RPMI7951 (cell line): ENCODE data around the gene TRIM6. TPM values are rescaled to one million over a fixed set of nuclear protein-coding genes. Genes with fewer than 3 reads are reported as not detected.
"Not testable (repeated sequence)": the region's sequence is repeated elsewhere in the genome, so short reads cannot be mapped to it uniquely, and the experiment has no call there.

ENCODE experiments used
- DNase-seq: peaks from one replicate; pipeline ENCODE4 v3.0.0-alpha.2; 2012; ENCODE audit warnings: low read depth
- total RNA-seq: library from RNA; depleted of rRNA; stranded (reverse); fragments of >200 nt; shearing (Covaris generic); gene quantifications from 2 replicates; pipeline ENCODE4 v1.2.3, GENCODE V29; 2014; rRNA removed

The TRIM6 gene, protein sequence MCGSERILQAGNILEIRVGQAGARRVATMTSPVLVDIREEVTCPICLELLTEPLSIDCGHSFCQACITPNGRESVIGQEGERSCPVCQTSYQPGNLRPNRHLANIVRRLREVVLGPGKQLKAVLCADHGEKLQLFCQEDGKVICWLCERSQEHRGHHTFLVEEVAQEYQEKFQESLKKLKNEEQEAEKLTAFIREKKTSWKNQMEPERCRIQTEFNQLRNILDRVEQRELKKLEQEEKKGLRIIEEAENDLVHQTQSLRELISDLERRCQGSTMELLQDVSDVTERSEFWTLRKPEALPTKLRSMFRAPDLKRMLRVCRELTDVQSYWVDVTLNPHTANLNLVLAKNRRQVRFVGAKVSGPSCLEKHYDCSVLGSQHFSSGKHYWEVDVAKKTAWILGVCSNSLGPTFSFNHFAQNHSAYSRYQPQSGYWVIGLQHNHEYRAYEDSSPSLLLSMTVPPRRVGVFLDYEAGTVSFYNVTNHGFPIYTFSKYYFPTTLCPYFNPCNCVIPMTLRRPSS
- total RNA-seq: 2.3 and 3.1 TPM in 2 replicates

DNA sequence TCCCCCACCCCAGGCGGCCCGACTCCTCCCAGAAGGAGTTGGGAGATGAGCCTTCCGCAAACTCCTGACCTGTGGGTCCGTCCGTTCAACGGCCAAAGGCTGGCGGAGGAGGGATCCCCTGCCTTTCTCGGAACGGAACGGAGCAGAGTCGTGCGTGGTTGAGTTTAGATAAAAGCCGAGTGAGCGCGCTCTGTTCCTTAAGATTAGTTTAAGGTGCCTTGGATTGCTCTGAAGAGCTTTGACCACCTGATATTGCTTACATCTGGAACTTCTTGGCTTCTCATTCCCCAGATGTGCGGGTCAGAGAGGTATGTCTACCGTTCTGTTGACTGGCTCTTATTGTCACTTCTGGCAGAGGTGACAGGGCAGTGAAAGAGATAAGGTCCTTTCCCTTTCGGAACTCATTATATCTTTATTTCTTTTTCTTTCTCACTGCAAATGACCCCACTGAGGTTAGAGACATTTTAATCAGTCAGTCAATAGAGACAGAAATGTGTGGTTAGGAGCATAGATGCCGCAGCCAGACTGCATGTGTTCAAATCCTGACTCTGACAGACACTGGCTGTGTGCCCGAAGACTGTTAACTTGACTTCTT, at the start of gene TRIM6:
TRIM6 (plus strand) TSS at position 31 of the 595 bp plus-strand sequence; CDS start at position 292, 261 bp downstream.
- peak; percentile 54 for DNase-seq

DNA sequence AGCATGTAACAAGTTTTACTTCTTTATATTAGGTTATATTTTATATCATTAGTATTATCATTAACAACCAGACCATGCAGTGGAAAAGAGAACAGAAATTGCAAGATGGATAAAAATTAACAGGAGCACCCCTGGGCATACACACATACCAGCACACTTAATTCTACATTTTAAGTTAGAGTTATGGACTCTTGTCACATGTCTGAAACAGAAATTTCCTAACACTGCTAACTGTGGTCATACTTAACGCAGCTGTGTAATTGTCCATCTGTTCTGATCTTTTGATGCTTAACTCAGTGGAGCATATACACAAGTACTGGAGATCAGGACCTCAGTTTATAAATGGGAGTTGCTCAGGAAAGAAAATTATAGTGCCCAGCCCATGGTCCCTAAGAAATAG, 48.5 kb upstream of the TRIM6 start:
- no peak for DNase-seq

DNA sequence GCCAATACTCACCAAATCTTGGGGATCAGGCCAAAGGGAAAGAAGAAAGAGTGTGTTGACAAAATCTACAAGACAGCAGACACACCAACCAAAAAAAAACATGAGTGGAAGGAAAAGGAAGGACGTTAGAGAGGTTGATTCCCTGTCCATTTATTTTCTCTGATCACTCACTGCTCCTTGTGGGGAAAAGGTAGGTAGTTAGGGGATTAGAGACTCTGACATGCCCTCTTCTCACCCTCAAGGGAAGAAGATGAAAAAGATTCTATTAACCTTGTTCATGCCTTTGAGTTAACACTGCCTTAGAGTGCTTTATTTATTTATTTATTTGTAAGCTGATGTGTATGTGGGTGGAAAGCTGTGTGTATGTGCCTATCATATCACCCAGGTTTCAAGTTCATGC, 48.0 kb upstream of the TRIM6 start, which contains the start of gene OR52H1:
OR52H1 (minus strand) TSS at position 101 of the 400 bp plus-strand sequence. CDS start 3,035 bp downstream, outside the sequence.
- no peak for DNase-seq

DNA sequence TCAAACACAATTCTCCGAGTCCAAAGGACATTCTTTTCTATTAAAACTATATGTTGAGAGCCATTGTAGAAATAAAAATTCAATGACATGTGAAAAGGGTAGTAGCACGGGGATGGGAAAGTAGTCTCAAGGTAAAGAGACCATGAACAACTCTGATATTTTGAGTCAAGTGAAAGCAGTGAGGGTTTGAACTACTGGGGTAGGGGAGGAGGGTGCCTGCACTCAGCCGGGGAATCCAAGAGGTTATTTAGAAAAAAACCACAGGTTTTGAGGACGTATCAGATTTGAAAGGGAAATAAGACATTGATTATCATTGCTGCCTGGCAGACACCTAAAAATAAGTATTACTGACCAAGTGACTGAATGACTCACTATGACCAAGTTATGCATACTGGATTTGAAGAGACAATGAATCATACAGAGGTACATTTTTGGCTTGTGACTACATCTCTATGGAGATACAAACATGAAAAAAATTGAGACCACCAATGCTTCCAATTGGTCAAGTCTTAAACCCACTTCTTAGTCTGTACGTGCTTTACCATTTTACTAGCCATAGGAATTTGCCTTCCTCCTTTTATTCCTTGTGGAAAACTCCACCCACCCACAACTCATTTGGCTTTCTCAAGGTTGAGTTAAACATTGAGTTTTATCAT, 45.9 kb upstream of the TRIM6 start:
- peak; percentile 52 for DNase-seq

DNA sequence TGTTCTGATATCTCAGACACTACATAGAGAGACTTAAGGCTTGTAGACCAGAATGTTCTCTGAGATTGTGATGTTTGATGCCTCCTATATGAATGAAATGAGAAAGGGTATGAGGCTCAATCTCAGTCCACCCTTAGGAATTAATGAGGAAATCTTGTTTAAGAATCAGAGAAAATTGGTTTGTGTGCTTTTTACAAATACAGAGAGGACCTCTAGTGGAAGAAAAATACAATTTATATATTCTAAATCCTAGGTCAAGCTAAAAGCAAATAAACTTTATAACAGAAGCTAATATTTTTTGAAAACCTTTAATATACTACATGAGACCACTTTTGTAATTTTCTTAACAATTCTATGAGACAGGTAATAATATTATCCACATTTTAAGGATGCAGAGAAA, 43.1 kb upstream of the TRIM6 start:
- no peak for DNase-seq

DNA sequence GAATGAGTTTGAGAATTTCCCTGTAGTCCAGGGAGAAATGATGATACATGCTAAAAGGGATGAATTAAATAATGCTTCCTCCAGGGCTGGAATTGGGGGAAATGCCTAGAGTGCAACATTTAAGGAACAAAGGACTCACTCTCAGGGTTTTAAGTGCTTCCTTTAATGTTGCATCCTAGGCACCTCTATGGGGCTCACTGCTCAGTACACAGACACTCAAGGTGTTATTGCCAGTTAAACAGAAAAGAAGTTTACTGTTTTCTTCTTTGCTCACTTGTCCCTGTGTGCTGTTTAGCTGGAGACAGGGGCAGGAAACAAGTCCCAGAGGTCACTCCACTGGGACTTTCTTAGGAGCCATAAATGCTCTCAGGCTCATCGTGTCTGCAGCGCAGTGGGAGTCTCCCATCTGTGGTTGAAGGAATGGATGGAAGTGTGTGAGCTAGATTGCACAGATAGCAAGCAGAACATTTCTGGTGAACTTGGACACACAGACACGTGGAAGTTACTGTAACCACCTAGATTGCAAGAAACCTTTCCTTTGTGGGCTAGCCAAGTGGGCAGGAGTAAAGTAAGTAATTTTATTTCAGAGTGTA, 39.7 kb upstream of the TRIM6 start:
- no peak for DNase-seq

DNA sequence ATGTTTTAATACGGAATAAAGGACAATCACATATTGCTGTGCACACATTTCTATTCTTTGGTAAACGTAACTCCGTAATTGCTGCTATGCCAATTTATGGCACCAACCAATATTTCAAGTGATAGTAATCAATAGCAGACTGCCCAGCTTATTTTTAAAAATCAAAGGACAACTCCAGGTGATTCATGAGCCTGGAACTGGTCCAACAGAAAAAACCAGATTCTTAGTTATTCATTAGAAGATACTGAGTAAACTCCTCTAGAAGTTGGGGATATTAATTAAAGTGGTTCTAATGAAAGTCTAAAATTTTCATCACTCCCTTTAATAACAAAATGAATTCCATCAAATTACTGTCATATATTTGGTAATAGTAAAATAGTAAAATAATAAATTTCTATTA, 38.7 kb upstream of the TRIM6 start:
- no peak for DNase-seq

DNA sequence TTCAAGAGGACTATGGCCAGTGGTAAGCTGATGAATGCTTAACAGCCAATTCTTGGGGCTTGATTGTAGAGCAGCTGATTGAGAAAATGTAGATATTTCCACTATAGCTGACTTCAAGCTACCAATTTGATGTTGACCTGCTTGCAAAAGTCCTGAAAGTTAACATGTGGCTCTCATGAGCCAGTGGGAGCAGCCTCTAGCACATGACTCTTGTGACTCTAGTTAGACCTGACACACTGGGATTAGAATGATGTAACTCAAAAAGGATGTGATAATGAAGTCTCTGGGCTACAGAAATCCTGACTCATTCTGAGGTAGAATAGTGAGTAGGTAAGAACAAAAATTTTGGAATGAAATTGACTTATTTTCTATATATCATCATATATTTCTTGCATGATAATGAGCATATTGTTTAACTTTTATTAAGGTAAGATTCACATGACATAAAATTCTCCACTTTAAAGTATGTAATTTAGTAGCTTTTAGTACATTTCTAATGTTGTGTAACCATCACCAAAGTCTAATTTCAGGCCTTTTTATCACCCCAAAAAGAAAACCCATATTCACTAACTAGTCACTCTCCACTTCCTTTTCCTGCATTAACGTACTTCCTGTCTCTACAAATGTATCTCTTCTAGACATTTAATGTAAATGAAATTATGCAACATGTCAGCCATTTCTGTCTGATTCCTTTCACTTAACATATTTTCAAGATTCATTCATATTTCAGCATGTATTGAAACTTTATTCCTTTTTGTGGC, 32.0 kb upstream of the TRIM6 start:
- DNase-seq: no peak

DNA sequence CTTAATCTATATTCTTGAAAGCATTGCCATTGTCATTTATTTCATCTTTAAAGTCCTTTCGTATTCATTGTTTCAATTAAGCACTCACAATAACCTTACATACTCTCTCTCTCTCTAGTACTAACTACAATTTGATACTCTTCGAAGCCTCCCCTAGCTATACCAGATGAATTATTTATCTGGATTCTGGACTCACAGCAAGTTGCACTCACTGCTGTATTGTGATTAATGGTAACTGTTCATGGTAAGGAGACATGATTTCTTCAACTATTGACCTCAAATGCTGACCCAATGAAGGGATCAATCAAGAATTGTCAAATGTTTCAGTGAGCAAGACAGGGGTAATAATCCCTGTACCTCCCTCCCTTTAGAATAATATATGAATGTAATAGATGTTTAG, 21.8 kb upstream of the TRIM6 start:
- no peak for DNase-seq

DNA sequence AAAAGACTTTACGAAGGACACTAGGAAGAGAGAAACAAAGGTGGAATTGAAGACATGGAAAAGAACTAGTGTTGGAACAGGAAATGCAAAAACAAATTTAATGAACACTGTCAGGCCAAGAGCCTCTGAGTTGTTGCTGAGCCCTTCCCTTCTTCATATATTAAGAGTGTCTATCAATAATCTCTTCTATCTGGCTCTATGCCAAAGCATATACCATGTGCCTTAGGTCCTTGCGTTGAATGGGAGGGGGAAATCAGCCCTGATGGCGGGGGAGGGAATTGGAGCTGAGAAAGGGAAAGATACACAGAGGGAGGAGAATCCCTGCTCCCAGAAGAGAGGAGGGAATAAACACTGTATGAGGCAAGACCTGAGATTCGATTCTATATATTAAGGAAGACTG, 21.3 kb upstream of the TRIM6 start:
- DNase-seq: no peak

DNA sequence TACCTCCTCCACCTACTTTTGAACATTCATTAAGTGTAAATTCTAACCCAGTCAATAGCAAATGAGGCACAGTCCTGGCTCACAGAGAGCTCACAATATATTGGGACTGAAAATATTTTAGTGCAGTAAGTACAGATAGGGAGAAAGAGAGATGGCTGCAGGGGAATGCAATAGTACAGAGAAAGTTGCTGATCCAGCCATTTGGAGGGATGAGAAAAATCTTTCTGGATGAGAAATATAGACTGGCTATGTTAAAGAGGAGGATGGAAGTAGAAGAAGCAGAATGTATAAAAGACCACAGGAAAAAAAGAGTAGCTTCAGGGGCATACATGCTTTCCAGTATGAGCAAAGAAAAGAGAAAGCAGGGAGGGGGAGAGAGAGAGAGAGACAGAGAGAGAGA, 19.3 kb upstream of the TRIM6 start:
- DNase-seq: no peak

DNA sequence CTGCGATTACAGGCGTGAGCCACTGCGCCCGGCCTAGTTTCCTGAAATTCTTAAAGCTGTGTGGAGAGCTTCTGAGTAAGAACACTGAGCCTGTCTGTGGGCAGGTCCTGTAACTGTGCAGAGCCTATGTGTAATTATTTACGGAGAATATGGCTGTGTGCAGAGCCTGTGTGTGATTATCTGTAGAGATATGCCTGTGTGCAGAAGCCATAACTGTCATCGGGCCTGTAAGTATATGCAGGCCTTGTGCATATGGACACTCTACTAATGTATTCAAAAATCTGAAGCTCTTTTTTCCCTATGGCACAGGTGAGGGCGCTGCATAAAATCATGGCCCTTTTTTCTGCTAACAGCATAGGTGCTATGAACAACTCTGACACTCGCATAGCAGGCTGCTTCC, 15.9 kb upstream of the TRIM6 start, which contains the start of gene OR52B6:
OR52B6 (plus strand) TSS at position 301 of the 400 bp plus-strand sequence; CDS start at position 301, 0 bp downstream.
- no peak for DNase-seq

DNA sequence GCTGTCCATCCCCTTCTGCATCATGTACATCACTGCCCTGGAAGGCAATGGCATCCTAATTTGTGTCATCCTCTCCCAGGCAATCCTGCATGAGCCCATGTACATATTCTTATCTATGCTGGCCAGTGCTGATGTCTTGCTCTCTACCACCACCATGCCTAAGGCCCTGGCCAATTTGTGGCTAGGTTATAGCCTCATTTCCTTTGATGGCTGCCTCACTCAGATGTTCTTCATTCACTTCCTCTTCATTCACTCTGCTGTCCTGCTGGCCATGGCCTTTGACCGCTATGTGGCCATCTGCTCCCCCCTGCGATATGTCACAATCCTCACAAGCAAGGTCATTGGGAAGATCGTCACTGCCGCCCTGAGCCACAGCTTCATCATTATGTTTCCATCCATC, 15.4 kb upstream of the TRIM6 start:
- no peak for DNase-seq

DNA sequence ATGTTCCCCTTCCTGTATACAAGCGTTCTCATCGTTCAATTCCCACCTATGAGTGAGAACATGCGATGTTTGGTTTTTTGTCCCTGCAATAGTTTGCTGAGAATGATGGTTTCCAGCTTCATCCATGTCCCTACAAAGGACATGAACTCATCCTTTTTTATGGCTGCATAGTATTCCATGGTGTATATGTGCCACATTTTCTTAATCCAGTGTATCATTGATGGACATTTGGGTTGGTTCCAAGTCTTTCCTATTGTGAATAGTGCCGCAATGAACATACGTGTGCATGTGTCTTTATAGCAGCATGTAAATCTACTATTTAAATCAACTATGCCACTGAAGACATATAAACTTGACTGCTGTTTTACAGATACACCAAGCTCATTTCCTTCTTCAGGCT, 12.0 kb upstream of the TRIM6 start:
- not testable (repeated sequence) for DNase-seq

DNA sequence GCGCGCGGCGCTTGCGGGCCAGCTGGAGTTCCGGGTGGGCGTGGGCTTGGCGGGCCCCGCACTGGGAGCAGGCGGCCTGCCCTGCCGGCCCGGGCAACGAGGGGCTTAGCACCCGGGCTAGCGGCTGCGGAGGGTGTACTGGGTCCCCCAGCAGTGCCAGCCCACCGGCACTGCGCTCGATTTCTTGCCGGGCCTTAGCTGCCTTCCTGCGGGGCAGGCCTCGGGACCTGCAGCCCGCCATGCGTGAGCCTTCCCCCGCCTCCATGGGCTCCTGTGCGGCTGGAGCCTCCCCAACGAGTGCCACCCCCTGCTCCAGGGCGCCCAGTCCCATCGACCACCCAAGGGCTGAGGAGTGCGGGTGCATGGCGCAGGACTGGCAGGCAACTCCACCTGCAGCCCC, 6.5 kb upstream of the TRIM6 start:
- DNase-seq: not testable (repeated sequence)

DNA sequence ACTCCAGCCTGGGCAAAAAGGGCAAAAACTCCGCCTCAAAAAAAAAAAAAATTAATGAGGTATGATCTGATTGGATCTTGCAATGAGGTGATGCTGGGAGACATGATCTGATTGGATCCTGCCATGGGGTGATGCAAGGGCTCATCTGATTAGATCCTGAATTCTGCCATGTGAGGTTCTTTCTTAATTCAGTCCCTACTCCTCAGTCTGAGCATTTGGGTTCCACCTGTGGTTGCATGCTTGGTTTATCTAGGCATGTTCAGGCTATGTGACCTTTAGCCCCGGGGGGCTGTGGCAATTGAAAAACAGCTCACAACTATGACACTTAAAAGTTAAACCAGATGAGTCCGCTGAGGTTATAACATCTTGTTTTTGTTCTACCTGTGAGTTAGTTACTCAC, 4.8 kb upstream of the TRIM6 start:
- DNase-seq: no peak

DNA sequence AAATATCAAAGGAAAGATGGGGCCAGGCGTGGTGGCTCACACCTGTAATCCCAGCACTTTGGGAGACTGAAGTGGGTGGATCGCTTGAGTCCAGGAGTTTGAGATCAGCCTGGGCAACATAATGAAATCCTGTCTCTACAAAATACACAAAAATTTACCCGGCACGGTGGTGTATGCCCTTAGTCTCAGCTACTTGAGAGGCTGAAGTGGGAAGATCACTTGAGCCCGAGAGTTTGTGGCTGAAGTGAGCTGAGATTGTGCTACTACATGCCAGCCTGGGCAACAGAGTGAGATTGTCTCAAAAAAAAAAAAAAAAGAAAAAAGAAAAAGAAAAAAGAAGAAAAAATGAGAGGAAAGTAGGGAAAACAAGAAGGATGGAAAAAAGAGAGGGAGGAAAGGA, 3.8 kb upstream of the TRIM6 start:
- DNase-seq: no peak

DNA sequence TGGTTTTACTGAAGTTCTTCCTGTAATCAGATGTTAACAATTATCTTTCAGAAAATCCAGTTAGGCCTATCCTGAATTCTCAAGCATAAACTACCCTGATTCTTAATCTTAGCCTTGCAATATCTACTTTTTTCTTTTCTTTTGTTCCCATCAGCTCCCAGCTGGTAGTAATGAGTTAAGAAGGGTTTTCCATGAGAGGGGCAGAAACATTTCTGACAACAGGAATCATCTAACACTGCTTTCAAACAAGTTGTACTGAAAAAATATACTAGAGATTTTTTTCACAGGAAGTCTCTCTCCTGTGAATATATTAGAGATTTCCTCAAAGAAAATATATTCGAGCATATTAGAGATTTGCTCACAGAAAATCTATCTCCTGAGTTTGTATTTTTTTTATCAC, 3.3 kb upstream of the TRIM6 start:
- DNase-seq: no peak

DNA sequence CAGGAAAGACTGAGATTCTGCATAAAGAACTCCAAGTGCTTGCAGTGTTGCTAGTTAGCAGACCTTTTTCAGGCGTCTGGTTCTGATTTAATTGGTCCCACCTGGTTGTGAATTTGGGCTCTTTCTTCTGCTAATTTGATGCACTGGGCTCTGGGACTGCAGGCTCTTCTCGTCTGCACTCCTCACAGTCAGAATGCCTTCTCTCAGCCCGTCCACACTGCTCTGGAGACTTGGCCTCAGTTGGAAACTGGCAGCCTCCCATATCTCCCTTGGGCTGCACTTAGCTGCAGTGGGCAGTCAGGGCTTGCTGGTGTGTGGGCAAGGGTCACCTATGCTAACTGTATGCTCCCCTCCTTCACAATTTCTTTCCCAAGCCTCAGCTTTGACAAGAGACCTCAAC, 1.5 kb downstream of the TRIM6 start:
- DNase-seq: no peak

DNA sequence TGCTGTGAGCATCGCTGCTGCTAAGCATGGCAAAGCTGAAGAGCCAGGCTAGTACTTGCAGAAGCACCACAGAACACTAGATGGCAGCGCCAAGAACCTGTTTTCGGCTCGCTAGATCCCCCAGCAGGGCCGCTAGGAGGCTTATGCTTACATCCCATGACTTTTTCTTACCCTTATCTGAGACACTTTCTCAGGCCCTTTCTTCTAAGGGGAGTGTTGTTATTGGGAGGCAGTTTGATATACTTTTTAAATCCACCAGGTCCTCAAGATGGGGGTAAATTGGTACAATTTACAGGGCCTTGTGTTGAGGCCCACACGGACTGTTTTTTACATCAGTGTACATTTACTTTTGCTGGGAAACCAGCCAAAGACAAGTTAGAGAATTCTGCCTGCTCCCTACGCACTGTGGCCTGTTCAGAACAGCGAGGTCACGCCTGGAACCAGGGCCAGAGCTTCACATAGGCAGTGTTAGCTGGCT, 4.0 kb downstream of the TRIM6 start:
- peak; percentile 76 for DNase-seq

DNA sequence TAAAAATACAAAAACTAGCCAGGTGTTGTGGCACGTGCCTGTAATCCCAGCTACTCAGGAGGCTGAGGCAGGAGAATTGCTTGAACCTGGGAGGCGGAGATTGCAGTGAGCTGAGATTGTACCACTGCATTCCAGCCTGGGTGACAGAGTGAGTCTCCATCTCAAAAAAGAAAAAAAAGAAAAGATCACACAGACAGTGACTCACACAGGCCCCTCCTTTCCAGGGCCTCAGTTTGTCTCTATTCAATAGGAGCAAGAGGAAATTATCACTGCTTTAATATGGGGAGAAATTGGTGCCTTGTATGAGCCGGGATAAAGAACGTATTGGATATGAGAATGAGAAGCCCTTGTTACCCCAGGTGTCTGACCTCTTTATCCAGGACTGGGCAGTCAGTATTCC, 6.4 kb downstream of the TRIM6 start:
- not testable (repeated sequence) for DNase-seq
